Endothelial cell of umbilical vein (primary cell): Measurements from ENCODE around the gene CSNK1D. TPM values are rescaled to one million over a fixed set of nuclear protein-coding genes. Genes with fewer than 3 reads are reported as not detected.

Source experiments
- BruUV-seq: library from RNA; stranded (reverse); fragments of 400-500 nt; replicated peaks from 2 replicates; lab custom pipeline; 2021; lab: Mats Ljungman, UMichigan
- CTCF ChIA-PET: fragments of 300-600, 350-600 bp; sonication (Branson Sonifier 250); formaldehyde crosslinking; loops from one replicate; lab custom pipeline; 2021; ENCODE audit warnings: antibody characterized with exemption, inconsistent platforms; lab: Charles Lee
- POLR2A ChIA-PET: fragments of 300-600, 350-600 bp; sonication (Branson Sonifier 250); formaldehyde crosslinking; loops from one replicate; lab custom pipeline; 2021; ENCODE audit warnings: antibody characterized with exemption, inconsistent platforms; lab: Charles Lee
- DNase-seq: peaks from one replicate; pipeline ENCODE4 v3.0.0-alpha.2; 2011; ENCODE audit warnings: low read depth, low spot score
- FAIRE-seq: peaks from 2 replicates; lab custom pipeline; 2011; peaks lifted over from hg19 to GRCh38; lab: Jason Lieb, UNC
- H2AFZ ChIP-seq: 2 replicates; pipeline ENCODE4 v1.6.0; 2012; ENCODE audit warnings: low read depth, low read length, control low read depth, inconsistent platforms
- H3K27ac ChIP-seq: 2 replicates; pipeline ENCODE4 v1.5.1; 2011; ENCODE audit warnings: low read depth, mild to moderate bottlenecking, control low read depth, low read length, moderate library complexity; ENCODE audit not compliant: insufficient read depth
- H3K27me3 ChIP-seq, 2 experiments: 2 replicates each; pipeline versions ENCODE4 v1.6.0 to v1.6.1; 2011; ENCODE audit warnings: low read length in 2 of 2, mixed read lengths in 1 of 2; ENCODE audit not compliant: control insufficient read depth in 2 of 2, insufficient read depth in 2 of 2
- H3K36me3 ChIP-seq, 2 experiments: 2 replicates in 1 of 2; 3 replicates in 1 of 2; pipeline ENCODE4 v1.5.1; 2011; ENCODE audit warnings: low read length in 2 of 2, mild to moderate bottlenecking in 1 of 2, moderate library complexity in 1 of 2; ENCODE audit not compliant: control insufficient read depth in 2 of 2, insufficient read depth in 2 of 2; ENCODE audit errors: extremely low read depth in 1 of 2
- H3K4me1 ChIP-seq: 3 replicates; pipeline ENCODE4 v1.5.1; 2011; ENCODE audit warnings: mild to moderate bottlenecking, low read length; ENCODE audit not compliant: control insufficient read depth, insufficient read depth; ENCODE audit errors: extremely low read depth
- H3K4me2 ChIP-seq: 2 replicates; pipeline ENCODE4 v1.6.1; 2011; ENCODE audit warnings: low read length, control low read depth, mixed read lengths; ENCODE audit not compliant: insufficient read depth
- H3K4me3 ChIP-seq, 3 experiments: fragments of 200-600 bp in 1 of 3; sonication (generic), shearing (Covaris generic) in 1 of 3; replicated peaks in 1 of 3; 2 replicates each; pipeline ENCODE4 v1.5.1; 2011 to 2016; ENCODE audit warnings: control low read depth in 3 of 3, low read length in 3 of 3, mild to moderate bottlenecking in 2 of 3, inconsistent platforms in 1 of 3, low read depth in 1 of 3, moderate library complexity in 1 of 3; ENCODE audit not compliant: insufficient read depth in 1 of 3
- H3K79me2 ChIP-seq: 2 replicates; pipeline ENCODE4 v1.6.0; 2012; ENCODE audit warnings: low read length, inconsistent platforms; ENCODE audit not compliant: control insufficient read depth, insufficient read depth
- H3K9ac ChIP-seq: replicated peaks from 2 replicates; pipeline ENCODE3; 2011; ENCODE audit warnings: low read length, control low read depth; ENCODE audit not compliant: insufficient read depth; ENCODE audit errors: extremely low read depth
- H3K9me1 ChIP-seq: replicated peaks from 3 replicates; pipeline ENCODE4 v1.6.0; 2011; ENCODE audit warnings: mild to moderate bottlenecking, low read length; ENCODE audit not compliant: control insufficient read depth, insufficient read depth; ENCODE audit errors: extremely low read depth
- H3K9me3 ChIP-seq: replicated peaks from 2 replicates; pipeline ENCODE4 v1.5.1; 2012; ENCODE audit warnings: low read length, inconsistent platforms; ENCODE audit not compliant: control insufficient read depth, insufficient read depth
- H4K20me1 ChIP-seq: replicated peaks from 2 replicates; pipeline ENCODE3; 2011; ENCODE audit warnings: mild to moderate bottlenecking, low read length; ENCODE audit not compliant: control insufficient read depth, insufficient read depth; ENCODE audit errors: extremely low read depth
- EZH2 ChIP-seq: IDR thresholded peaks from 2 replicates; pipeline ENCODE4 v1.6.1; 2012; ENCODE audit warnings: borderline replicate concordance, low read depth, mild to moderate bottlenecking, moderate library complexity, low read length, inconsistent platforms; ENCODE audit not compliant: severe bottlenecking
- FOS ChIP-seq: IDR thresholded peaks from 2 replicates; pipeline ENCODE4 v1.6.1; 2011; ENCODE audit warnings: mild to moderate bottlenecking, low read length, moderate library complexity, borderline replicate concordance; ENCODE audit not compliant: insufficient read depth
- GATA2 ChIP-seq: IDR thresholded peaks from 2 replicates; pipeline ENCODE4 v1.7.0; 2011; ENCODE audit warnings: low read depth, mild to moderate bottlenecking, moderate library complexity, mixed read lengths, low read length; ENCODE audit not compliant: insufficient read length, insufficient read depth
- JUN ChIP-seq: IDR thresholded peaks from 2 replicates; pipeline ENCODE4 v1.6.1; 2011; ENCODE audit warnings: borderline replicate concordance, low read depth; ENCODE audit not compliant: insufficient read length, insufficient read depth
- MYC ChIP-seq: IDR thresholded peaks from one replicate; pipeline ENCODE4 v1.6.1; 2011; ENCODE audit warnings: mild to moderate bottlenecking, low read depth, low read length
- POLR2A ChIP-seq: IDR thresholded peaks from 2 replicates; pipeline ENCODE4 v1.6.1; 2012; ENCODE audit warnings: low read depth, mild to moderate bottlenecking, control low read depth, low read length
- POLR2AphosphoS5 ChIP-seq: IDR thresholded peaks from 2 replicates; pipeline ENCODE4 v1.6.1; 2012; ENCODE audit warnings: low read depth, mild to moderate bottlenecking, control low read depth, low read length, moderate library complexity; ENCODE audit not compliant: insufficient read depth
- dilution Hi-C: fragments of 300-500 bp; cut with MboI; formaldehyde crosslinking; loops from one replicate; pipeline ENCODE4 v1.15.0; 2019; ENCODE audit warnings: low sequenced_read_pairs; ENCODE audit not compliant: extremely low pct_ligation_motif_present
- intact Hi-C: fragments of 100-400 bp; cut with micrococcal nuclease; formaldehyde crosslinking; loops from one replicate; pipeline ENCODE4 v1.10.0; 2022
- polyA plus RNA-seq, 4 experiments: library from polyadenylated mRNA; depleted of rRNA in 3 of 4; stranded (reverse) in 3 of 4; unstranded in 1 of 4; fragments of >200 nt; gene quantifications; 2 replicates each; pipeline versions ENCODE4 v1.2.1 to v1.2.3, GENCODE V29; 2011 to 2012; ENCODE audit warnings: missing spikeins in 1 of 4
- total RNA-seq: library from RNA; stranded (reverse); gene quantifications from 2 replicates; pipeline ENCODE4 v1.2.3, GENCODE V29; 2021
- TF ChIP-seq, protein P1 (sequence below), 2 donors: IDR thresholded peaks; 1 replicate in 1 of 2; 2 replicates in 1 of 2; pipeline ENCODE4 v1.5.1; 2011; ENCODE audit warnings: low read length in 2 of 2, mild to moderate bottlenecking in 2 of 2, moderate library complexity in 2 of 2, control low read depth in 1 of 2, inconsistent platforms in 1 of 2, low read depth in 1 of 2; ENCODE audit not compliant: insufficient read depth in 1 of 2; ENCODE audit errors: extremely low read depth in 1 of 2
- TF ChIP-seq, protein P2 (sequence below): IDR thresholded peaks from 2 replicates; pipeline ENCODE4 v1.6.1; 2011; ENCODE audit not compliant: insufficient read depth, insufficient read length

Gene CSNK1D
- total and polyA plus RNA-seq, 2 donors (not counting 3 experiments of a cell fraction or from before 2014, with no cell fraction given) = 127 to 155 TPM

DNA sequence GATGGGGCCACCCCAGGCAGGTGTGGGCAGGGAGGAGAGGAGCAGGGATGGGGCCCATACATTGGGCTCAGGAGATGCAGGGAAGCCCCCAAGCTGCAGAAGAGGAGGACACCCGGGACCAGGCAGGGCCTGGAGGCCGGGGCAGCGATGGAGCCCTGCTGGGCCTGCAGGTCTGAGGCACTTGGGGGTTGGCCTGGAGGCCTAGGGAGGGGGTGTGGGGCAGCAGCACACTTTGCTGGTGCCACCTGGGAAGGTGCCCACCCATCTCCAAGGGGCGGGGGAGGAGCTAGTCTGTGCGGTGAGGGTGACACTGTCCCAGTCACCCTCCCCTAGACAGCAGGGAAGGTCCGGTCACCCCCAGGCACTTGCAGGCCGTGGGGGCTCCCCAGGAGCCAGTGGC, 54.4 kb downstream of the CSNK1D start:
- Histone ChIP-seq H4K20me1 (no peaks in the 10 kb centered on the region), H3K27ac (no peak overlapping the region), H3K36me3 (no peaks in the 10 kb centered on the region), H3K27me3 (no peaks in the 10 kb centered on the region), H3K9me1 (no peaks in the 10 kb centered on the region), H3K79me2 (no peaks in the 10 kb centered on the region), H3K9ac (no peak overlapping the region), H3K9me3 (no peaks in the 10 kb centered on the region), H3K4me3 (no peak overlapping the region), H3K4me2 (no peak overlapping the region), H2AFZ (no peak overlapping the region), H3K4me1 (peaks cover 21% of the 10 kb centered on the region)
- ChIA-PET CTCF (no interaction called here), POLR2A (no interaction called here)
- dilution Hi-C loops (no loop called here), intact Hi-C loops (loop anchor here (10.0 kb wide), 1 partner anchor 194 kb away; the partner anchor contains the start of genes CENPX and LRRC45)
- no peak for FAIRE-seq
- TF ChIP-seq POLR2A = no peak
- TF ChIP-seq POLR2AphosphoS5 = no peak
- TF ChIP-seq JUN = no peak
- TF ChIP-seq MYC = no peak
- no peak for TF ChIP-seq EZH2
- TF ChIP-seq GATA2 = no peak
- TF ChIP-seq, protein P1, sequence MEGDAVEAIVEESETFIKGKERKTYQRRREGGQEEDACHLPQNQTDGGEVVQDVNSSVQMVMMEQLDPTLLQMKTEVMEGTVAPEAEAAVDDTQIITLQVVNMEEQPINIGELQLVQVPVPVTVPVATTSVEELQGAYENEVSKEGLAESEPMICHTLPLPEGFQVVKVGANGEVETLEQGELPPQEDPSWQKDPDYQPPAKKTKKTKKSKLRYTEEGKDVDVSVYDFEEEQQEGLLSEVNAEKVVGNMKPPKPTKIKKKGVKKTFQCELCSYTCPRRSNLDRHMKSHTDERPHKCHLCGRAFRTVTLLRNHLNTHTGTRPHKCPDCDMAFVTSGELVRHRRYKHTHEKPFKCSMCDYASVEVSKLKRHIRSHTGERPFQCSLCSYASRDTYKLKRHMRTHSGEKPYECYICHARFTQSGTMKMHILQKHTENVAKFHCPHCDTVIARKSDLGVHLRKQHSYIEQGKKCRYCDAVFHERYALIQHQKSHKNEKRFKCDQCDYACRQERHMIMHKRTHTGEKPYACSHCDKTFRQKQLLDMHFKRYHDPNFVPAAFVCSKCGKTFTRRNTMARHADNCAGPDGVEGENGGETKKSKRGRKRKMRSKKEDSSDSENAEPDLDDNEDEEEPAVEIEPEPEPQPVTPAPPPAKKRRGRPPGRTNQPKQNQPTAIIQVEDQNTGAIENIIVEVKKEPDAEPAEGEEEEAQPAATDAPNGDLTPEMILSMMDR (IDR thresholded peaks at IDR 0.05; ENCODE audit: extremely low read depth in 1 of 2, insufficient read depth in 1 of 2, low read depth in 1 of 2, low read length in 2 of 2) = no peak
- TF ChIP-seq, protein P2, sequence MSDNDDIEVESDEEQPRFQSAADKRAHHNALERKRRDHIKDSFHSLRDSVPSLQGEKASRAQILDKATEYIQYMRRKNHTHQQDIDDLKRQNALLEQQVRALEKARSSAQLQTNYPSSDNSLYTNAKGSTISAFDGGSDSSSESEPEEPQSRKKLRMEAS = no peak
- no peak for TF ChIP-seq FOS
- DNase-seq = no peak
- no TSS peak for BruUV-seq
